ENCODE results near the gene TTLL11. TPM values are rescaled to one million over a fixed set of nuclear protein-coding genes. Genes with fewer than 3 reads are reported as not detected.

Gene TTLL11
- polyA plus RNA-seq, 1 of the 3 experiments (the other 2 are of a cell fraction), result 6.8 TPM

DNA sequence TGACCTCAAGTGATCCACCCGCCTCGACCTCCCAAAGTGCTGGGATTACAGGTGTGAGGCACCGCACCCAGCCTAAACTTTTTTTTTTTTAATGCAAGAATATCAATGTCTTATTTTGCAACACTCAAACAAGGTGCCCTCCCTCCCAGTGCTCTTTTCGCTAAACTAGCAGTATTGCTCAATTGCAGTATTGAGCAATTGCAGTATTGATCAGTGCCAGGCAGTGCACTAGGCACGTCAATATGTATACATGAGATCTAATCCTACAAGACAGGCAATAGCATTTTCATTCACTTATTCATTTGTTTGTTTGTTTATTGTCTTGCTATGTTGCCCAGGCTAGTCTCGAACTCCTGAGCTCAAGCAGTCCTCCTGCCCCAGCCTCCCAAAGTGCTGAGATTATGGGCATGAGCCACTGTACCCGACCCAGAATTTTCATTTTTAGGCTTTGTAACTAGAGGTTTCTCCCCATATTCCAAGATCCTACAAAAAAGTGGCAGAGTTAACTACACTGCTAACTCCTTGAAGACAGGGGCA lies 94.5 kb downstream of the TTLL11 start (continued):
- TF ChIP-seq RFX5 (IDR thresholded peaks at IDR 0.05; ENCODE audit: low read length), result no peak

DNA sequence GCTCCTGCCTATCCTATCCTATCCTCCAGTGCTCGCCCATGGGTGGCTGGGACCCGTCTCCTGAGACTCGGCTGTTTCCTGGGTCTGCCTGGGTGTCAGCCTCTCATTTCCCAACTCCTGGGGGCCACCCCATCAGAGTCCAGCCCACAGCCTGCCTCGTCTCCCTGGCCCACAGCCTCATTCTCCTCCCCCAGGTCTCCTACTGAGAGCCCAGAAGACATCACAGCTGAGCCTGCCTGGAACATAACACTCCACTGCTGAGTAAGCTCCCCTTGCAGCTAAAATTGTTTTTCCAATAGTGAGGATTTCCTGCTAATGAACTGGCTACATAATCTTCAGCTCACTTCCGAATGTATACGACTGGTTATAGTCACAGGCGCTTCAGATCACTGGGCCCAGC lies 95.3 kb downstream of the TTLL11 start:
- H3K79me2 ChIP-seq (ENCODE audit: insufficient read depth), result no peaks in the 10 kb centered on the region
- no peaks in the 10 kb centered on the region for H3K9me2 ChIP-seq
- H3K36me3 ChIP-seq (replicated peaks in 1 of 2; ENCODE audit: control insufficient read depth in 1 of 2, insufficient read depth in 2 of 2, low read length in 1 of 2), result no peaks in the 10 kb centered on the region
- no peak overlapping the region for H3K9ac ChIP-seq
- TF ChIP-seq TEAD4 (IDR thresholded peaks at IDR 0.05; ENCODE audit: borderline replicate concordance, insufficient read depth), result no peak
- TF ChIP-seq, protein P1, sequence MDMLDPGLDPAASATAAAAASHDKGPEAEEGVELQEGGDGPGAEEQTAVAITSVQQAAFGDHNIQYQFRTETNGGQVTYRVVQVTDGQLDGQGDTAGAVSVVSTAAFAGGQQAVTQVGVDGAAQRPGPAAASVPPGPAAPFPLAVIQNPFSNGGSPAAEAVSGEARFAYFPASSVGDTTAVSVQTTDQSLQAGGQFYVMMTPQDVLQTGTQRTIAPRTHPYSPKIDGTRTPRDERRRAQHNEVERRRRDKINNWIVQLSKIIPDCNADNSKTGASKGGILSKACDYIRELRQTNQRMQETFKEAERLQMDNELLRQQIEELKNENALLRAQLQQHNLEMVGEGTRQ (IDR thresholded peaks at IDR 0.05; ENCODE audit: borderline replicate concordance, low read depth, low read length), result no peak
- no peak for TF ChIP-seq RCOR1 (IDR thresholded peaks at IDR 0.05; ENCODE audit: low read length)
- no peak for TF ChIP-seq FOXJ3 (CRISPR knock-in tag; IDR thresholded peaks at IDR 0.05)
- TF ChIP-seq MAX (IDR thresholded peaks at IDR 0.05; ENCODE audit: low read depth), result no peak
- no peak for TF ChIP-seq FOSL2 (IDR thresholded peaks at IDR 0.05; ENCODE audit: borderline replicate concordance, low read depth)
- TF ChIP-seq, protein P2, sequence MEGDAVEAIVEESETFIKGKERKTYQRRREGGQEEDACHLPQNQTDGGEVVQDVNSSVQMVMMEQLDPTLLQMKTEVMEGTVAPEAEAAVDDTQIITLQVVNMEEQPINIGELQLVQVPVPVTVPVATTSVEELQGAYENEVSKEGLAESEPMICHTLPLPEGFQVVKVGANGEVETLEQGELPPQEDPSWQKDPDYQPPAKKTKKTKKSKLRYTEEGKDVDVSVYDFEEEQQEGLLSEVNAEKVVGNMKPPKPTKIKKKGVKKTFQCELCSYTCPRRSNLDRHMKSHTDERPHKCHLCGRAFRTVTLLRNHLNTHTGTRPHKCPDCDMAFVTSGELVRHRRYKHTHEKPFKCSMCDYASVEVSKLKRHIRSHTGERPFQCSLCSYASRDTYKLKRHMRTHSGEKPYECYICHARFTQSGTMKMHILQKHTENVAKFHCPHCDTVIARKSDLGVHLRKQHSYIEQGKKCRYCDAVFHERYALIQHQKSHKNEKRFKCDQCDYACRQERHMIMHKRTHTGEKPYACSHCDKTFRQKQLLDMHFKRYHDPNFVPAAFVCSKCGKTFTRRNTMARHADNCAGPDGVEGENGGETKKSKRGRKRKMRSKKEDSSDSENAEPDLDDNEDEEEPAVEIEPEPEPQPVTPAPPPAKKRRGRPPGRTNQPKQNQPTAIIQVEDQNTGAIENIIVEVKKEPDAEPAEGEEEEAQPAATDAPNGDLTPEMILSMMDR (IDR thresholded peaks at IDR 0.05), result no peak
- H3K27ac ChIP-seq (ENCODE audit: low read depth in 2 of 2, low read length in 1 of 2), result no peak overlapping the region
- no peaks in the 10 kb centered on the region for H3K9me3 ChIP-seq
- H3K4me3 ChIP-seq (ENCODE audit: low read depth in 2 of 2, low read length in 1 of 2), result no peak overlapping the region
- no peak overlapping the region for H3K4me2 ChIP-seq
- ChIA-PET CTCF (interaction anchor here (0.6 to 2.7 kb wide), 5 partner anchors 302 to 1412 kb away, joined by 3 to 7 read pairs (median 6); no protein-coding TSS in a partner anchor), POLR2A (no interaction called here)
- no peaks in the 10 kb centered on the region; a peak in 1 of 4 replicates for H3K4me1 ChIP-seq (ENCODE audit: control insufficient read depth in 1 of 2, insufficient read depth in 2 of 2, low read depth in 1 of 2, low read length in 1 of 2)
- H3F3A ChIP-seq (replicated peaks; ENCODE audit: insufficient read depth), result no peaks in the 10 kb centered on the region
- no peak overlapping the region for H2AFZ ChIP-seq (ENCODE audit: low read depth)
- no peaks in the 10 kb centered on the region for H3K27me3 ChIP-seq (ENCODE audit: insufficient read depth)
- no peaks in the 10 kb centered on the region for H4K20me1 ChIP-seq (ENCODE audit: insufficient read depth)
- WGBS (ENCODE audit: low lambda C conversion rate), result 89% methylated on average over 7 of the region's 7 CpGs
- no peak for DNase-seq

GRCh38 chr9:121996783-121997182 lies 96.3 kb downstream of the TTLL11 start:
- POLR2A ChIA-PET, result no interaction called here
- H3K36me3 ChIP-seq (replicated peaks in 1 of 2; ENCODE audit: control insufficient read depth in 1 of 2, insufficient read depth in 2 of 2, low read length in 1 of 2), result no peaks in the 10 kb centered on the region
- no peak overlapping the region for H3K4me2 ChIP-seq
- H3K9me2 ChIP-seq, result no peaks in the 10 kb centered on the region
- no peaks in the 10 kb centered on the region for H3K79me2 ChIP-seq (ENCODE audit: insufficient read depth)
- WGBS (ENCODE audit: low lambda C conversion rate), result 97% methylated on average over 3 of the region's 4 CpGs
- H3K9ac ChIP-seq, result no peak overlapping the region
- H3F3A ChIP-seq (replicated peaks; ENCODE audit: insufficient read depth), result no peaks in the 10 kb centered on the region
- CTCF ChIA-PET, result interaction anchor here (0.6 to 2.9 kb wide), 10 partner anchors 81 to 459 kb away, joined by 3 to 19 read pairs (median 7); no protein-coding TSS in a partner anchor
- no peaks in the 10 kb centered on the region for H3K9me3 ChIP-seq
- H2AFZ ChIP-seq (ENCODE audit: low read depth), result no peak overlapping the region
- H4K20me1 ChIP-seq (ENCODE audit: insufficient read depth), result no peaks in the 10 kb centered on the region
- peaks cover 0 to 4% of the 10 kb centered on the region in 2 experiments; a peak in 2 of 4 replicates for H3K4me1 ChIP-seq (ENCODE audit: control insufficient read depth in 1 of 2, insufficient read depth in 2 of 2, low read depth in 1 of 2, low read length in 1 of 2)
- DNase-seq, result no peak
- H3K27me3 ChIP-seq (ENCODE audit: insufficient read depth), result no peaks in the 10 kb centered on the region
- H3K4me3 ChIP-seq (ENCODE audit: low read depth in 2 of 2, low read length in 1 of 2), result no peak overlapping the region
- H3K27ac ChIP-seq (ENCODE audit: low read depth in 2 of 2, low read length in 1 of 2), result no peak overlapping the region
- TF ChIP-seq FOSL2 (IDR thresholded peaks at IDR 0.05; ENCODE audit: borderline replicate concordance, low read depth), result no peak
- TF ChIP-seq RCOR1 (IDR thresholded peaks at IDR 0.05; ENCODE audit: low read length), result no peak
- TF ChIP-seq SMC3 (IDR thresholded peaks at IDR 0.05; ENCODE audit: low read depth, low read length), result no peak
- no peak for TF ChIP-seq NRF1 (IDR thresholded peaks at IDR 0.05; ENCODE audit: low read depth, low read length)
- TF ChIP-seq CHD2 (IDR thresholded peaks at IDR 0.05; ENCODE audit: low read length, partially characterized antibody), result no peak
- TF ChIP-seq EZH2phosphoT487 (IDR thresholded peaks at IDR 0.05; ENCODE audit: borderline replicate concordance, low read depth), result no peak
- TF ChIP-seq MXI1 (IDR thresholded peaks at IDR 0.05; ENCODE audit: low read depth, low read length), result no peak
- TF ChIP-seq REST (IDR thresholded peaks at IDR 0.05; ENCODE audit: low read depth, low read length), result no peak
- no peak for TF ChIP-seq MEF2A (IDR thresholded peaks at IDR 0.05; ENCODE audit: borderline replicate concordance, low read depth)
- TF ChIP-seq IRF3 (IDR thresholded peaks at IDR 0.05; ENCODE audit: low read depth, low read length), result no peak
- no peak for TF ChIP-seq ELF1 (IDR thresholded peaks at IDR 0.05)
- TF ChIP-seq YY1 (IDR thresholded peaks at IDR 0.05; ENCODE audit: low read depth), result no peak

All from SK-N-SH (cell line).